Retinal pigment epithelial cell (primary cell): ENCODE measurements around the gene CHCHD6.

Experiments
- DNase-seq: peaks from one replicate; pipeline ENCODE4 v3.0.0-alpha.2; 2010; ENCODE audit warnings: low read depth
- H3K4me3 ChIP-seq: 2 replicates; pipeline ENCODE4 v1.5.1; 2011; ENCODE audit warnings: mild to moderate bottlenecking, low read length, control low read depth, moderate library complexity
- TF ChIP-seq, protein P1 (sequence below): conservative IDR thresholded peaks from 2 replicates; pipeline ENCODE4 v1.5.1; 2011; ENCODE audit warnings: low read depth, low read length, control low read depth, inconsistent platforms

CHCHD6 gene

DNA sequence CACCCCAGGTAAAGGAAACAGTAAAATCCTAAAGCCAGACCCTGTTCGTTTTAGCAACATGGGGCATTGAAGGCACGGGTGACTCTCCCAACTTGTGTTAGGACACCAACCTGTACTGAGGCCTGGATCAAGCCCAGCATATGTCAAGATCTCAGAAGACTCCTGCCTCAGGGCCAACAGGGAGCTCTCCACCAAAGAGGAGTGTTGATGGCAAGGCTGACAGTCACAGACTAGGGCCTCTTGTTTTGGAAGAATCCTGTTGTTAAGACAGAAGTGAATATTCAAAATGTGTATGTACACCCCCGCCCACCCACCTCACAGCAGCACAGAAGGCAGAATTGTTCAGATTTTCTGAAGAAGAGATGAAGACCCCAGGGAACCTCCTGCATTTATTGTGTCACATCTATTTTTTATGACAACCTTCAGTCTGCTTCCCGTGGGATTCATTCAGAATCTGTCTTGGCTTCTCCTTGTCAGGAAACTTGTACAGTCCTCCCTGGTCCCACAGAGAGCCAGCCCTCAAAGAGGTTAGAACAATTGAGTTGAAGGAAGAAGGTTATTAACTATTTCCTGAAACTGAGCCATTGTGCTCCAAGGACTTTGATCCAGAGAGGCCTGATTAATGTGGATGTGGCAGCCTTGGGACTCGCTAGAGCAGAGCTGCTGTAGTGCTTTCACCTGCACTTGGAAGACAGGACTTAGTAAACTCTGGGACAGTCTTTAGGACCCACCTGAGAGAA is 217.2 kb downstream of the CHCHD6 start:
- TF ChIP-seq, protein P1, sequence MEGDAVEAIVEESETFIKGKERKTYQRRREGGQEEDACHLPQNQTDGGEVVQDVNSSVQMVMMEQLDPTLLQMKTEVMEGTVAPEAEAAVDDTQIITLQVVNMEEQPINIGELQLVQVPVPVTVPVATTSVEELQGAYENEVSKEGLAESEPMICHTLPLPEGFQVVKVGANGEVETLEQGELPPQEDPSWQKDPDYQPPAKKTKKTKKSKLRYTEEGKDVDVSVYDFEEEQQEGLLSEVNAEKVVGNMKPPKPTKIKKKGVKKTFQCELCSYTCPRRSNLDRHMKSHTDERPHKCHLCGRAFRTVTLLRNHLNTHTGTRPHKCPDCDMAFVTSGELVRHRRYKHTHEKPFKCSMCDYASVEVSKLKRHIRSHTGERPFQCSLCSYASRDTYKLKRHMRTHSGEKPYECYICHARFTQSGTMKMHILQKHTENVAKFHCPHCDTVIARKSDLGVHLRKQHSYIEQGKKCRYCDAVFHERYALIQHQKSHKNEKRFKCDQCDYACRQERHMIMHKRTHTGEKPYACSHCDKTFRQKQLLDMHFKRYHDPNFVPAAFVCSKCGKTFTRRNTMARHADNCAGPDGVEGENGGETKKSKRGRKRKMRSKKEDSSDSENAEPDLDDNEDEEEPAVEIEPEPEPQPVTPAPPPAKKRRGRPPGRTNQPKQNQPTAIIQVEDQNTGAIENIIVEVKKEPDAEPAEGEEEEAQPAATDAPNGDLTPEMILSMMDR, result no peak
- no peak for DNase-seq

DNA sequence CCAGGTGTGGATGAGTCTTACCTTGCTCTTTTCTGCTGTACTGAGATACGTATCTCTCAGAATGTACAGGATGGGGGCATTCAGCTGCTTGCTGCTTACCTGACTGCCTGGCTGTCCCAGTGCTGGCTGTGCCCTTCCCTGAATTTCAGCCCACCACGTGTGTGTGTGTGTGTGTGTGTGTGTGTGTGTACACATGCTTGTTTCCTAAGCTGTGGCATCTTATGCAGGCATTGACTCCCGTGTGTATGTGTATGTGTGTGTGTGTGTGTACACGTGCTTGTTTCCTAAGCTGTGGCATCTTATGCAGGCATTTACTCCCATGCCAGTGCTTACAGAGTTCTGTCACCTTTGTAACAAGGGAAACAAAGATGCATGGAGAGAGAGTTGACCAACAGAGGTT is 218.4 kb downstream of the CHCHD6 start:
- TF ChIP-seq, protein P1, result no peak
- no peak for DNase-seq
- H3K4me3 ChIP-seq, result no peak overlapping the region

More for the DNA sequence above, 217.2 kb downstream of the CHCHD6 start:
- no peak overlapping the region for H3K4me3 ChIP-seq

DNA sequence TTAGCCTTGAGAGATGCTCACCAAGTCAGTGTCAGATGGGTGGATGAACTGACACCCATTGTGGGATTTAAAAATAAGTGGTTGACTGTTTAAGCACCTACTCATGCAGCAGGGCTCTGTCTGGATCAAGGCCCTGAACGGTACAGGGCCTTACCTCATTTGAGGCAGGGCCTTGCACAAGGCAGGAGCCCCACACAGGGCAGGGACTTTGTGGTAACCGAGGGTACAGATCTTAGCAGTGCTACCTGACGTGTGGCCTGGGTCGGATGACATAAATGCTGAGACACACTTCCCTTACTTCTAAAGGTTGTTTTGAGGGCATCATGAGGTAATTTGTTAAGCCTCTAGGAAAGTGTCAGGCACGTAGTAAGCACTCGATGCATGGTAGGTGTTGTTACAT is 219.4 kb downstream of the CHCHD6 start:
- H3K4me3 ChIP-seq, result no peak overlapping the region
- TF ChIP-seq, protein P1, result no peak
- no peak for DNase-seq

DNA sequence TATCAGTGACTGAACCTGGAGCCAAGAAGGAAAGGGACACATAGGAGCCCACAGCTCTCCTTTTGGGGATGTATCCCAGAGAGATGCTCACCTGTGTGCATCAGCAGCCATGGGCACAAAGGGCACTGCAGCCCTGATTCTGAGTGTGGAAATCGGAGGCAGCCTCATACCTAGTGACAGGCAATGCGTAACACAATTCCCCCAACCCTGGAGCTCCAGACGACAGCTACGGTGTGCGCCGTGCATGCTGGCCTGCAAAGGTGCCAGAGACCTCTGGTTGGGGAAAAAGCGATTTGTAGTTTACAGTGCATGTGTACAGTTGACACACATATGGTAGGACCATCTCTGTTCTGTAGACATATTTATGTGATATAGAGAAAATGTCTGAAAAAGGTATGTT is 219.9 kb downstream of the CHCHD6 start:
- TF ChIP-seq, protein P1, result no peak
- no peak overlapping the region for H3K4me3 ChIP-seq
- DNase-seq, result no peak

DNA sequence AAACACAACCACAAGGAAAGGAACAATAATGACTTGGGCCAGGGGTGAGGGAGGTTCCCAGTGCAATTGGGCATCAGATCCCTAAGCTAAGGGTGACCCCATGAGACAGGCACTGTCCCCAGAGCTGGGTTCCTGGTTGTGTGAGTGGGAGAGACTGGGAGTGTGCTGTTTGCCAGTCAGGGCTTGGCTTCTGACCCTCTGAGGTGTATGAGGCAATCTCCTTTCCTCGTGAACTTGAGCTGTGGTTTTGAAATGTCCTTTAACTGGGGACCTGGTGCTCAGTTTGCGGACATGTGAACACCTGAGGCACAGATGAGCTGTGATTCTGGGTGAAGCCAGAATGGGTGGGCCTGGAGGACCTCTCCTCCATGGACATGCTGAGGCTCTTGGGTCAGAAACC is 220.4 kb downstream of the CHCHD6 start:
- DNase-seq, result no peak
- TF ChIP-seq, protein P1, result no peak
- H3K4me3 ChIP-seq, result no peak overlapping the region

DNA sequence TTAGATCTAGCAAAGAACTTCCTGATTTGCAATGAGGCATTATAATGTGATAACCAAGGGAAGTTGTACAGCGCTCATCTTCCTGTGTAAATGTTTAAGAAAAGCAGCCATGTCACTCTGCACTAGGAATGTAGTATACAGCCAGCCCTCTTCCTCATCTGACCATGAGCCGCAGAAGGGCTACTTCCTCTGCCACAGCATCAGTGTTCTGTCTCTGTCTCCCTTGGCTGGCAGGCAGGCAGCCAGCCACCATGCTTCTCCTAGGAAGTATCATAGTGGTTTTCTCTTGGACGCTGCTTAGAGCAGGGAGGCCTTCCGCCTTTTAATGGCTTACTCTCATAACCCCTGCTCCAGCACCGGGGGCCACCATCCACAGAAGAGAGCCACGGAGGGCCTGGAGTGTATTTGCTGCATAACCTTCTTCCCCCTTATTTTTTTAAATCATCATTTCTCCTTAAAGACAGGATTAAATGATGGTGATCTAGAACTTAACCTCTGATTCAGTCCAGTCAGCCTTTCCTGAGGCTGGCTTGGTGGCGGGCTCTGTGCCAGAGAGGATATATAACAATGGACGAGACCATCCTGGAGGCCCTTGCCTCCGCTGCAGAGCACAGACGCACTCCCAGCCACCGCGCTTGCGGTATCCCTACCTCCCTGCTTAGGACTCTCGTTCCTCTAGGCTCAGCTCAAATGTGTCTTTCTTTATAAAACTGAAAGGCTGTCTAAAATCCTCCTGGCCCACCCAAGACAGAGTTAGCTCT is 221.6 kb downstream of the CHCHD6 start:
- TF ChIP-seq, protein P1, result no peak
- no peak for DNase-seq
- no peak overlapping the region for H3K4me3 ChIP-seq
